ENCODE results near the gene PNPT1.

Gene PNPT1

DNA sequence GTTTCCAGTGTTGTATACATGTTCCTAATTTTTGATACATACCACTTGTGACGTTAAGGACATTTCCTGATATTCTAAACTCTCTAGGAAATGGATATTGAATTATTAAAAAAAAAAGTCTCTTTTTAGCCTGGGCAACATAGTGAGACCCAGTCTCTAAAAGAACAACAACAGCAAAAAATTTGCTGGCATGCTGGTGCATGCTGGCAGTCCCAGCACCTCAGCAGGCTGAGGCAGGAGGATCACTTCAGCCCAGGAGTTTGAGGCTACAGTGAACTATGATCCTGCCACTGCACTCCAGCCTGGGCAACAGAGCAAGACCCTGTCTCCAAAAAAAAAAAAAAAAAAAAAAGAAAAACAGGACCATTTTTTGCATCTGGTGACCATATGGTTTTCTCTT, 65.7 kb downstream of the PNPT1 start:
- TF ChIP-seq, protein P1, sequence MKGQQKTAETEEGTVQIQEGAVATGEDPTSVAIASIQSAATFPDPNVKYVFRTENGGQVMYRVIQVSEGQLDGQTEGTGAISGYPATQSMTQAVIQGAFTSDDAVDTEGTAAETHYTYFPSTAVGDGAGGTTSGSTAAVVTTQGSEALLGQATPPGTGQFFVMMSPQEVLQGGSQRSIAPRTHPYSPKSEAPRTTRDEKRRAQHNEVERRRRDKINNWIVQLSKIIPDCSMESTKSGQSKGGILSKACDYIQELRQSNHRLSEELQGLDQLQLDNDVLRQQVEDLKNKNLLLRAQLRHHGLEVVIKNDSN (IDR thresholded peaks at IDR 0.05), result no peak
- TF ChIP-seq EP300 (IDR thresholded peaks at IDR 0.05; ENCODE audit: borderline replicate concordance), result no peak
- TF ChIP-seq YY1 (IDR thresholded peaks at IDR 0.05; ENCODE audit: low read depth), result no peak
- TF ChIP-seq TAF1 (IDR thresholded peaks at IDR 0.05; ENCODE audit: low read depth), result no peak
- TF ChIP-seq ZBTB7A (IDR thresholded peaks at IDR 0.05; ENCODE audit: low read depth), result no peak
- no peak for TF ChIP-seq NFIC (IDR thresholded peaks at IDR 0.05)

DNA sequence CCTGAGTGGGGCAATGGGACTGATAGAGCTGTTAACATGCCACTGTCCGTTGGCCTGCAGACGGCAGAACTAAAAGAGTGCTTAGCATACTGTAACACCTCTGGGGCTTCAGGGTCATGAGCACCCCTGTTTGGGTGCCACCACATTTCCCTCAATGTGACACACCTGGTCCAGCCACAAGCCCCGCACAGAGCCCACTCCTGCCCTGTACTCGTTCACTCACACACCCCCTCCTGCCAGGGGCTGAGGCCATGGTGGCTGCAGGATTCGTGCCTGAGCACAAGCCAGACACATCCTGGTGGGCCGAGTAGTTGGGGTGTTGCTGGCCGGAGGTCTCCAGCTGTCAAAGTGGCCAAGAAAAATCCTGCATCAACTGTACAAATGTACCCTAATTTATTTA, 71.8 kb downstream of the PNPT1 start:
- no peak for TF ChIP-seq TEAD4 (IDR thresholded peaks at IDR 0.05)
- no peak for TF ChIP-seq EP300 (IDR thresholded peaks at IDR 0.05; ENCODE audit: borderline replicate concordance)
- TF ChIP-seq EGR1 (IDR thresholded peaks at IDR 0.05), result no peak
- TF ChIP-seq YY1 (IDR thresholded peaks at IDR 0.05; ENCODE audit: low read depth), result no peak

- TF ChIP-seq ZBTB7A (IDR thresholded peaks at IDR 0.05; ENCODE audit: low read depth), result no peak
- TF ChIP-seq RAD21 (IDR thresholded peaks at IDR 0.05; ENCODE audit: low read depth), result peak; percentile 14; the same call in 1 of the 2 replicates
- no peak for TF ChIP-seq FOXM1 (IDR thresholded peaks at IDR 0.05; ENCODE audit: borderline replicate concordance, low read depth)
Measured at GRCh38 chr2:55620123-55620779, 73.4 kb downstream of the PNPT1 start.

DNA sequence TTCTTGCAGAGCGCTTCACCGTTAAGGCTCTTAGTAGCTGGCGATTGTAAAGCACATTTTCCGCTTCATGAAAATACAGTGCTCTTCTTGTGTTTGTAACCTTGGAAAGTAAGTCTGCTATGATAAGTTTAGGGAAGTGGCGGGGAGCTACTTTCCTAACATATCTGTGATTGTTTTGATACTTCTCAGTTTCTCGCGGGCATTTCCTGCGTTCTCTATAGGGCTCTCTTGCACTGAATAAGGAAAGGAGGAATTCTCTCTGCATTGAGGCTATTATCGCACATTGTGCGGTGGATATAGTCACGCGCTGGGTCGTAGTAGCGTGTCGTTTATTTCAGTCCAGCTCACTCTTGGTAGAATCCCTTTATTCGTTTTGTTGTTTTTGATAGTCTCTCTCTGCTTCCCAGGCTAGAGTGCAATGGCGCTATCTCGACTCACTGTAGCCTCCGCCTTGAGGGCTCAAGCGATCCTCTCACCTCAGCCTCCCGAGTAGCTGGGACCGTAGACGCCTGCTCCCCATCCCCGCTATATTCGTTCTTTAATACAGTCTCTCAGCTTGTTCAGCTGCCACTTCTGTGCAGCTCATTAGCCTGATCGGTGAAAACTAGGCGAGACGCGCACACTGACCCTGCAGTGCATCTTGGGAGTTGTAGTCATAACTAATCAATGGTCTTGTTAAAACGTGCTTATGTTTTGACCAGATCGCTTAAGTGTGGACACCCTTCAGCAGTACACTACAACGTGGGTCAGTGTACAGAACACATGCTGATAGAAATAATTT, 75.2 kb downstream of the PNPT1 start:
- TF ChIP-seq, protein P2, sequence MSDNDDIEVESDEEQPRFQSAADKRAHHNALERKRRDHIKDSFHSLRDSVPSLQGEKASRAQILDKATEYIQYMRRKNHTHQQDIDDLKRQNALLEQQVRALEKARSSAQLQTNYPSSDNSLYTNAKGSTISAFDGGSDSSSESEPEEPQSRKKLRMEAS (IDR thresholded peaks at IDR 0.05), result peak; percentile 48; the same call in 1 of the 2 replicates
- TF ChIP-seq EGR1 (IDR thresholded peaks at IDR 0.05) (no peak), ZBTB7A (IDR thresholded peaks at IDR 0.05; ENCODE audit: low read depth) (no peak)

GRCh38 chr2:55618025-55618274, 75.7 kb downstream of the PNPT1 start:
- TF ChIP-seq EGR1 (IDR thresholded peaks at IDR 0.05) (no peak), TEAD4 (IDR thresholded peaks at IDR 0.05) (no peak)

GRCh38 chr2:55617175-55618024, 76.2 kb downstream of the PNPT1 start, which contains the start of gene PPP4R3B:
TSS of gene PPP4R3B (minus strand) at chr2:55617622. CDS start at chr2:55617285, 337 bp downstream.
- TF ChIP-seq CREB1 (IDR thresholded peaks at IDR 0.05; ENCODE audit: low read depth), result peak; percentile 55; the same call in 1 of the 2 replicates
- peak; percentile 74 for TF ChIP-seq TCF12 (IDR thresholded peaks at IDR 0.05; ENCODE audit: low read depth)
- peak; percentile 37; the same call in 1 of the 2 replicates for TF ChIP-seq EP300 (IDR thresholded peaks at IDR 0.05; ENCODE audit: borderline replicate concordance)
- no peak; the same call in 1 of the 2 replicates for TF ChIP-seq CEBPB (IDR thresholded peaks at IDR 0.05)
- TF ChIP-seq, protein P1 (IDR thresholded peaks at IDR 0.05), result peak; percentile 58
- no peak for TF ChIP-seq ZBTB7A (IDR thresholded peaks at IDR 0.05; ENCODE audit: low read depth)
- TF ChIP-seq NFIC (IDR thresholded peaks at IDR 0.05), result peak; percentile 72
- TF ChIP-seq TEAD4 (IDR thresholded peaks at IDR 0.05), result peak; percentile 82
- TF ChIP-seq TAF1 (IDR thresholded peaks at IDR 0.05; ENCODE audit: low read depth), result peak; percentile 92
- TF ChIP-seq YY1 (IDR thresholded peaks at IDR 0.05; ENCODE audit: low read depth), result peak; percentile 93
- no peak for TF ChIP-seq FOXM1 (IDR thresholded peaks at IDR 0.05; ENCODE audit: borderline replicate concordance, low read depth)
- TF ChIP-seq EGR1 (IDR thresholded peaks at IDR 0.05), result peak; percentile 15; the same call in 1 of the 2 replicates
- TF ChIP-seq, protein P2 (IDR thresholded peaks at IDR 0.05), result peak; percentile 91

DNA sequence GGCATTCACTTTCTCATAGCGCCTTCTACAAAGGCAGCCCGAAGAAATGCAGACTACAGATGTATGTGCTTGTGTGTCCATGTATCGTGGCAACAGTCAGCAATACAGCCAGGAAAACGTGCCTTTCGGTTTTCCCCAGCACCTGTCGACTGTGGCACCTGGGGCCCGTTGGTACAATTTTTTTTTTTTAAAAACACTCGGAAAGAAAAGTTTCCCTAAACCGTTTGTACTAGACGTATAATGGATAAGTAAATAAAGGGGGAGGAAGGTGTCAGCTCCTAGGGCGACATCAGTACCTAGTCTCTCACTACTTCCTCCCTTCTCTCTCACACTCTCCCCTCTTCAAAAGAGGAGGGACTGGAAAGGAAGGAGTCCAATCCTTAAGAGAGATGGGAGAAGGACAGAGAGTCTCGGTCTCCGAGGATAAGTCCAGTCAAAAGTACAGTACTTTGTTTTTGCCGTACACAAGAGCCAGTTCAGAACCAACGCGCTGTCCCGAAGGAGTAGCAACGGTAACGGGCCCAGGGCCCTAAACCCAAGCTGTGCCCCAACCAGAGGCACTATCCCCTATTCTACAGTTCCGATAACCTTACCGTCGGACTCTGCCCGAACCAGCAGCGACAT, 77.0 kb downstream of the PNPT1 start:
- TF ChIP-seq, protein P2 (IDR thresholded peaks at IDR 0.05), result peak; percentile 6; the same call in 1 of the 2 replicates
- no peak for TF ChIP-seq NFIC (IDR thresholded peaks at IDR 0.05)

DNA sequence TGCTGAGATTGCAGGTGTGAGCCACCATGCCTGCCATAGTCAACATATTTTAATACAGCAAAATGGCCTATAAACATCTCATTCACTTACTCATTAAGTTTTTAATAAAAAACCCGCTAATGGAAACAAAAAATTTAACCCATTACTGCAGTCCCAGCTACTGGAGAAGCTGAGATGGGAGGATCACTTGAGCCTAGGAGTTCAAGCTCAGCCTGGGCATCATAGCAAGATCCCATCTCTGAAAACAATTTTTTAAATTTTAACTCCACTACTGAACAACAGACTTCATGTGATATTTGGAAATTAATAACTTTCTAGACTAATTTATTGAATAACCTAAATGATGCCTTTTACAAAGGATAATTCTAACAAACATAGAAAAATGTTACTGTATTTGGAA, 81.6 kb downstream of the PNPT1 start:
- TF ChIP-seq TEAD4 (IDR thresholded peaks at IDR 0.05), result no peak
- no peak for TF ChIP-seq FOXM1 (IDR thresholded peaks at IDR 0.05; ENCODE audit: borderline replicate concordance, low read depth)
- no peak for TF ChIP-seq YY1 (IDR thresholded peaks at IDR 0.05; ENCODE audit: low read depth)
- no peak for TF ChIP-seq RAD21 (IDR thresholded peaks at IDR 0.05; ENCODE audit: low read depth)
- TF ChIP-seq, protein P1 (IDR thresholded peaks at IDR 0.05), result no peak
- TF ChIP-seq ZBTB7A (IDR thresholded peaks at IDR 0.05; ENCODE audit: low read depth), result no peak
- TF ChIP-seq TAF1 (IDR thresholded peaks at IDR 0.05; ENCODE audit: low read depth), result no peak
- no peak for TF ChIP-seq CREB1 (IDR thresholded peaks at IDR 0.05; ENCODE audit: low read depth)
- TF ChIP-seq, protein P3, sequence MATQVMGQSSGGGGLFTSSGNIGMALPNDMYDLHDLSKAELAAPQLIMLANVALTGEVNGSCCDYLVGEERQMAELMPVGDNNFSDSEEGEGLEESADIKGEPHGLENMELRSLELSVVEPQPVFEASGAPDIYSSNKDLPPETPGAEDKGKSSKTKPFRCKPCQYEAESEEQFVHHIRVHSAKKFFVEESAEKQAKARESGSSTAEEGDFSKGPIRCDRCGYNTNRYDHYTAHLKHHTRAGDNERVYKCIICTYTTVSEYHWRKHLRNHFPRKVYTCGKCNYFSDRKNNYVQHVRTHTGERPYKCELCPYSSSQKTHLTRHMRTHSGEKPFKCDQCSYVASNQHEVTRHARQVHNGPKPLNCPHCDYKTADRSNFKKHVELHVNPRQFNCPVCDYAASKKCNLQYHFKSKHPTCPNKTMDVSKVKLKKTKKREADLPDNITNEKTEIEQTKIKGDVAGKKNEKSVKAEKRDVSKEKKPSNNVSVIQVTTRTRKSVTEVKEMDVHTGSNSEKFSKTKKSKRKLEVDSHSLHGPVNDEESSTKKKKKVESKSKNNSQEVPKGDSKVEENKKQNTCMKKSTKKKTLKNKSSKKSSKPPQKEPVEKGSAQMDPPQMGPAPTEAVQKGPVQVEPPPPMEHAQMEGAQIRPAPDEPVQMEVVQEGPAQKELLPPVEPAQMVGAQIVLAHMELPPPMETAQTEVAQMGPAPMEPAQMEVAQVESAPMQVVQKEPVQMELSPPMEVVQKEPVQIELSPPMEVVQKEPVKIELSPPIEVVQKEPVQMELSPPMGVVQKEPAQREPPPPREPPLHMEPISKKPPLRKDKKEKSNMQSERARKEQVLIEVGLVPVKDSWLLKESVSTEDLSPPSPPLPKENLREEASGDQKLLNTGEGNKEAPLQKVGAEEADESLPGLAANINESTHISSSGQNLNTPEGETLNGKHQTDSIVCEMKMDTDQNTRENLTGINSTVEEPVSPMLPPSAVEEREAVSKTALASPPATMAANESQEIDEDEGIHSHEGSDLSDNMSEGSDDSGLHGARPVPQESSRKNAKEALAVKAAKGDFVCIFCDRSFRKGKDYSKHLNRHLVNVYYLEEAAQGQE (IDR thresholded peaks at IDR 0.05; ENCODE audit: low read depth), result no peak
- no peak for TF ChIP-seq EP300 (IDR thresholded peaks at IDR 0.05; ENCODE audit: borderline replicate concordance)
- no peak for TF ChIP-seq EGR1 (IDR thresholded peaks at IDR 0.05)
- TF ChIP-seq TCF12 (IDR thresholded peaks at IDR 0.05; ENCODE audit: low read depth), result no peak
- no peak for TF ChIP-seq CEBPB (IDR thresholded peaks at IDR 0.05)
- no peak for TF ChIP-seq NFIC (IDR thresholded peaks at IDR 0.05)
- TF ChIP-seq, protein P2 (IDR thresholded peaks at IDR 0.05), result no peak
